K562 (cell line): Measurements from ENCODE around the gene SELENOI. TPM values are rescaled to one million over a fixed set of nuclear protein-coding genes. Genes with fewer than 3 reads are reported as not detected.

ENCODE experiments used
- FOXA3 ChIP-seq, 2 experiments: fragments of 450-650 bp in 1 of 2; sonication (generic) in 1 of 2; formaldehyde crosslinking; IDR thresholded peaks in 1 of 2; conservative IDR thresholded peaks in 1 of 2; 2 replicates each; pipeline versions ENCODE4 v1.4.0 to v1.8.0; 2020 to 2022; ENCODE audit warnings: mild to moderate bottlenecking in 2 of 2, missing genetic modification reagents in 1 of 2
- HNRNPH1 ChIP-seq: fragments of 200-400 bp; formaldehyde crosslinking; optimal IDR thresholded peaks from 2 replicates; pipeline ENCODE3; 2017; ENCODE audit warnings: low read depth, mild to moderate bottlenecking, low read length, moderate library complexity
- KHSRP ChIP-seq: fragments of 450-650 bp; IDR thresholded peaks from 2 replicates; pipeline ENCODE4 v1.6.1; 2017
- MTA1 ChIP-seq: fragments of 450-650 bp; IDR thresholded peaks from 2 replicates; pipeline ENCODE4 v1.6.1; 2017; ENCODE audit warnings: borderline replicate concordance
- NR2C1 ChIP-seq, 2 experiments: fragments of 450-650 bp; IDR thresholded peaks; 2 replicates each; pipeline ENCODE4 v1.6.1; 2017; ENCODE audit warnings: mild to moderate bottlenecking in 2 of 2, antibody characterized with exemption in 1 of 2, inconsistent platforms in 1 of 2, missing compliant biosample characterization in 1 of 2, missing genetic modification characterization in 1 of 2
- POU5F1 ChIP-seq: fragments of 150-350 bp; IDR thresholded peaks from 2 replicates; pipeline ENCODE4 v1.6.1; 2014; ENCODE audit warnings: borderline replicate concordance, low read length, low read depth, mild to moderate bottlenecking; ENCODE audit not compliant: partially characterized antibody
- SMARCC2 ChIP-seq: fragments of 450-650 bp; IDR thresholded peaks from 2 replicates; pipeline ENCODE4 v1.6.1; 2017; ENCODE audit warnings: antibody characterized with exemption, moderate library complexity, mild to moderate bottlenecking, low read depth
- ZBTB33 ChIP-seq: sonication (generic); formaldehyde crosslinking; IDR thresholded peaks from 2 replicates; pipeline ENCODE4 v1.8.1; 2023; ENCODE audit warnings: mild to moderate bottlenecking, missing genetic modification reagents
- ZNF431 ChIP-seq: sonication (generic); formaldehyde crosslinking; IDR thresholded peaks from 2 replicates; pipeline ENCODE4 v1.8.0; 2022; ENCODE audit warnings: mild to moderate bottlenecking, missing genetic modification reagents
- ZNF561 ChIP-seq: fragments of 450-650 bp; formaldehyde crosslinking; conservative IDR thresholded peaks from 2 replicates; pipeline ENCODE4 v1.4.0; 2020; ENCODE audit warnings: mild to moderate bottlenecking, moderate library complexity
- ZNF740 ChIP-seq, 3 experiments: fragments of 200-800 bp in 1 of 3; sonication (Bioruptor generic) in 1 of 3; sonication (generic) in 1 of 3; formaldehyde crosslinking in 1 of 3; IDR thresholded peaks; 2 replicates each; pipeline versions ENCODE4 v1.6.1 to v1.8.0; 2016 to 2022; ENCODE audit warnings: mild to moderate bottlenecking in 2 of 3, missing compliant biosample characterization in 2 of 3, missing genetic modification characterization in 2 of 3, missing genetic modification reagents in 1 of 3
- ZNF778 ChIP-seq: fragments of 450-650 bp; formaldehyde crosslinking; IDR thresholded peaks from 2 replicates; pipeline ENCODE4 v1.4.0; 2020; ENCODE audit warnings: mild to moderate bottlenecking, moderate library complexity
- polyA plus RNA-seq, 8 experiments: library from polyadenylated mRNA; depleted of rRNA in 4 of 8; stranded (reverse) in 5 of 8; unstranded in 3 of 8; fragments of >200 nt; fragmentation: Nextera tagmentation in 2 of 8; fragmentation: Illumina TruSeq in 1 of 8; extraction: Ambion mirVana in 2 of 8; extraction: Trizol in 1 of 8; gene quantifications; 2 replicates each; pipeline versions ENCODE4 v1.2.1 to v1.2.3, GENCODE V29; 2011 to 2014; ENCODE audit warnings: inconsistent platforms in 1 of 8, missing spikeins in 1 of 8
- total RNA-seq, 7 experiments: library from RNA; depleted of rRNA in 6 of 7; stranded (reverse); fragments of >200 nt in 6 of 7; fragmentation: Illumina TruSeq in 2 of 7; extraction: Trizol in 2 of 7; gene quantifications; 2 replicates each; pipeline versions ENCODE4 v1.2.1 to v1.2.3, GENCODE V29; 2011 to 2021; ENCODE audit warnings: low replicate concordance in 1 of 7
- TF ChIP-seq, protein P1 (sequence below): sonication (generic); formaldehyde crosslinking; IDR thresholded peaks from 2 replicates; pipeline ENCODE4 v1.8.0; 2022; ENCODE audit warnings: mild to moderate bottlenecking, missing genetic modification reagents
- TF ChIP-seq, protein P2 (sequence below): fragments of 450-650 bp; IDR thresholded peaks from 2 replicates; pipeline ENCODE4 v1.7.1; 2018; ENCODE audit warnings: mild to moderate bottlenecking, low read depth; ENCODE audit not compliant: partially characterized antibody

Gene SELENOI
- total and polyA plus RNA-seq, 9 of the 15 experiments (the other 6 are each of a cell fraction or from before 2014, with no cell fraction given), result 9.6 to 46.9 (median 24.4) TPM

- TF ChIP-seq, protein P1, sequence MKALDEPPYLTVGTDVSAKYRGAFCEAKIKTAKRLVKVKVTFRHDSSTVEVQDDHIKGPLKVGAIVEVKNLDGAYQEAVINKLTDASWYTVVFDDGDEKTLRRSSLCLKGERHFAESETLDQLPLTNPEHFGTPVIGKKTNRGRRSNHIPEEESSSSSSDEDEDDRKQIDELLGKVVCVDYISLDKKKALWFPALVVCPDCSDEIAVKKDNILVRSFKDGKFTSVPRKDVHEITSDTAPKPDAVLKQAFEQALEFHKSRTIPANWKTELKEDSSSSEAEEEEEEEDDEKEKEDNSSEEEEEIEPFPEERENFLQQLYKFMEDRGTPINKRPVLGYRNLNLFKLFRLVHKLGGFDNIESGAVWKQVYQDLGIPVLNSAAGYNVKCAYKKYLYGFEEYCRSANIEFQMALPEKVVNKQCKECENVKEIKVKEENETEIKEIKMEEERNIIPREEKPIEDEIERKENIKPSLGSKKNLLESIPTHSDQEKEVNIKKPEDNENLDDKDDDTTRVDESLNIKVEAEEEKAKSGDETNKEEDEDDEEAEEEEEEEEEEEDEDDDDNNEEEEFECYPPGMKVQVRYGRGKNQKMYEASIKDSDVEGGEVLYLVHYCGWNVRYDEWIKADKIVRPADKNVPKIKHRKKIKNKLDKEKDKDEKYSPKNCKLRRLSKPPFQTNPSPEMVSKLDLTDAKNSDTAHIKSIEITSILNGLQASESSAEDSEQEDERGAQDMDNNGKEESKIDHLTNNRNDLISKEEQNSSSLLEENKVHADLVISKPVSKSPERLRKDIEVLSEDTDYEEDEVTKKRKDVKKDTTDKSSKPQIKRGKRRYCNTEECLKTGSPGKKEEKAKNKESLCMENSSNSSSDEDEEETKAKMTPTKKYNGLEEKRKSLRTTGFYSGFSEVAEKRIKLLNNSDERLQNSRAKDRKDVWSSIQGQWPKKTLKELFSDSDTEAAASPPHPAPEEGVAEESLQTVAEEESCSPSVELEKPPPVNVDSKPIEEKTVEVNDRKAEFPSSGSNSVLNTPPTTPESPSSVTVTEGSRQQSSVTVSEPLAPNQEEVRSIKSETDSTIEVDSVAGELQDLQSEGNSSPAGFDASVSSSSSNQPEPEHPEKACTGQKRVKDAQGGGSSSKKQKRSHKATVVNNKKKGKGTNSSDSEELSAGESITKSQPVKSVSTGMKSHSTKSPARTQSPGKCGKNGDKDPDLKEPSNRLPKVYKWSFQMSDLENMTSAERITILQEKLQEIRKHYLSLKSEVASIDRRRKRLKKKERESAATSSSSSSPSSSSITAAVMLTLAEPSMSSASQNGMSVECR, result no peak; the same call in none of the 2 replicates
- TF ChIP-seq FOXA3 (CRISPR knock-in tag; conservative IDR thresholded peaks at IDR 0.05 in 1 of 2, IDR thresholded peaks at IDR 0.05 in 1 of 2) (peak in 1 of 2 experiments; percentile 27; a peak in 1 of 4 replicates), SMARCC2 (no peak), POU5F1 (no peak), KHSRP (no peak), ZNF778 (CRISPR knock-in tag) (no peak), ZBTB33 (no peak; the same call in 1 of the 2 replicates), ZNF740 (CRISPR knock-in tag; IDR thresholded peaks at IDR 0.05) (peak; percentile 82), ZNF740 (tag; IDR thresholded peaks at IDR 0.05) (no peak; a peak in 1 of 4 replicates), HNRNPH1 (no peak), ZNF561 (CRISPR knock-in tag) (no peak), NR2C1 (IDR thresholded peaks at IDR 0.05) (peak; percentile 98), NR2C1 (tag; IDR thresholded peaks at IDR 0.05) (peak; percentile 99), MTA1 (no peak), ZNF431 (CRISPR knock-in tag) (peak; percentile 4)
- TF ChIP-seq, protein P2, sequence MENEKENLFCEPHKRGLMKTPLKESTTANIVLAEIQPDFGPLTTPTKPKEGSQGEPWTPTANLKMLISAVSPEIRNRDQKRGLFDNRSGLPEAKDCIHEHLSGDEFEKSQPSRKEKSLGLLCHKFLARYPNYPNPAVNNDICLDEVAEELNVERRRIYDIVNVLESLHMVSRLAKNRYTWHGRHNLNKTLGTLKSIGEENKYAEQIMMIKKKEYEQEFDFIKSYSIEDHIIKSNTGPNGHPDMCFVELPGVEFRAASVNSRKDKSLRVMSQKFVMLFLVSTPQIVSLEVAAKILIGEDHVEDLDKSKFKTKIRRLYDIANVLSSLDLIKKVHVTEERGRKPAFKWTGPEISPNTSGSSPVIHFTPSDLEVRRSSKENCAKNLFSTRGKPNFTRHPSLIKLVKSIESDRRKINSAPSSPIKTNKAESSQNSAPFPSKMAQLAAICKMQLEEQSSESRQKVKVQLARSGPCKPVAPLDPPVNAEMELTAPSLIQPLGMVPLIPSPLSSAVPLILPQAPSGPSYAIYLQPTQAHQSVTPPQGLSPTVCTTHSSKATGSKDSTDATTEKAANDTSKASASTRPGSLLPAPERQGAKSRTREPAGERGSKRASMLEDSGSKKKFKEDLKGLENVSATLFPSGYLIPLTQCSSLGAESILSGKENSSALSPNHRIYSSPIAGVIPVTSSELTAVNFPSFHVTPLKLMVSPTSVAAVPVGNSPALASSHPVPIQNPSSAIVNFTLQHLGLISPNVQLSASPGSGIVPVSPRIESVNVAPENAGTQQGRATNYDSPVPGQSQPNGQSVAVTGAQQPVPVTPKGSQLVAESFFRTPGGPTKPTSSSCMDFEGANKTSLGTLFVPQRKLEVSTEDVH, result no peak
Measured at GRCh38 chr2:26345545-26346453, at the start of gene SELENOI (continued).
